DOHH2 (cell line): Measurements from ENCODE around the gene BACE2.

ENCODE experiments used
- EZH2phosphoT487 ChIP-seq: fragments of 200-600 bp; sonication (generic); IDR thresholded peaks from 2 replicates; pipeline ENCODE4 v1.6.1; 2017; ENCODE audit warnings: borderline replicate concordance, mild to moderate bottlenecking, antibody characterized with exemption, low read length, moderate library complexity, mixed read lengths
- TF ChIP-seq, protein P1 (sequence below): fragments of 200-600 bp; sonication (generic); IDR thresholded peaks from one replicate; pipeline ENCODE4 v1.5.1; 2014; ENCODE audit warnings: antibody characterized with exemption, mild to moderate bottlenecking, low read depth, low read length; ENCODE audit not compliant: poor library complexity, severe bottlenecking

DNA sequence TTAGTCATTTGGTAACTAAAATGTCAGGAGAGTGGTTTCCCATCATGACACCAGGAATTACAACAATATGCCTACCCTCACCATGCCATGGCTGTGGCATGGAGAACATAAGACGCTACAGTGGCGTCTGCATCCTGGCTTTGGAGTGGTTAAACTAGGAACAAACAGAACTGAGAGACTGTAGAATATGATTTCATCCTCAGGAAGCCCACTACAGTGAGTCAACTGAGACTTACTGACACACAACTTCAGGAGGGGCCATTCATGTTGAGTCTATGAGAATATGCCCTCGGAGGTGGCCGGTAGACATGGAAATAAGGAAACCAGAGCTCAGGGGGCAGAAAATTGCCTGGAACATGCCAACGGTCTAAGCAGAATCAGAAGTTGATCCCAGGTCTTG, 5.9 kb upstream of the BACE2 start:
- TF ChIP-seq, protein P1, sequence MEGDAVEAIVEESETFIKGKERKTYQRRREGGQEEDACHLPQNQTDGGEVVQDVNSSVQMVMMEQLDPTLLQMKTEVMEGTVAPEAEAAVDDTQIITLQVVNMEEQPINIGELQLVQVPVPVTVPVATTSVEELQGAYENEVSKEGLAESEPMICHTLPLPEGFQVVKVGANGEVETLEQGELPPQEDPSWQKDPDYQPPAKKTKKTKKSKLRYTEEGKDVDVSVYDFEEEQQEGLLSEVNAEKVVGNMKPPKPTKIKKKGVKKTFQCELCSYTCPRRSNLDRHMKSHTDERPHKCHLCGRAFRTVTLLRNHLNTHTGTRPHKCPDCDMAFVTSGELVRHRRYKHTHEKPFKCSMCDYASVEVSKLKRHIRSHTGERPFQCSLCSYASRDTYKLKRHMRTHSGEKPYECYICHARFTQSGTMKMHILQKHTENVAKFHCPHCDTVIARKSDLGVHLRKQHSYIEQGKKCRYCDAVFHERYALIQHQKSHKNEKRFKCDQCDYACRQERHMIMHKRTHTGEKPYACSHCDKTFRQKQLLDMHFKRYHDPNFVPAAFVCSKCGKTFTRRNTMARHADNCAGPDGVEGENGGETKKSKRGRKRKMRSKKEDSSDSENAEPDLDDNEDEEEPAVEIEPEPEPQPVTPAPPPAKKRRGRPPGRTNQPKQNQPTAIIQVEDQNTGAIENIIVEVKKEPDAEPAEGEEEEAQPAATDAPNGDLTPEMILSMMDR, result no peak
- no peak for TF ChIP-seq EZH2phosphoT487
